ENCODE results near the gene IDS.
"Not testable (repeated sequence)": the region's sequence is repeated elsewhere in the genome, so short reads cannot be mapped to it uniquely, and the experiment has no call there.

IDS gene

GRCh38 chrX:149516604-149517003 is 11.5 kb upstream of the IDS start:
- H3K27ac Mint-ChIP-seq, result no peak overlapping the region
- no peaks in the 10 kb centered on the region for H3K36me3 Mint-ChIP-seq (ENCODE audit: low read depth)
- no peak overlapping the region for H3K4me3 Mint-ChIP-seq
- peaks cover 46% of the 10 kb centered on the region for H3K4me1 Mint-ChIP-seq (ENCODE audit: low read depth)
- H3K9me3 Mint-ChIP-seq, result no peaks in the 10 kb centered on the region
- peaks cover 23% of the 10 kb centered on the region for H3K27me3 Mint-ChIP-seq
- DNase-seq, result no peak

DNA sequence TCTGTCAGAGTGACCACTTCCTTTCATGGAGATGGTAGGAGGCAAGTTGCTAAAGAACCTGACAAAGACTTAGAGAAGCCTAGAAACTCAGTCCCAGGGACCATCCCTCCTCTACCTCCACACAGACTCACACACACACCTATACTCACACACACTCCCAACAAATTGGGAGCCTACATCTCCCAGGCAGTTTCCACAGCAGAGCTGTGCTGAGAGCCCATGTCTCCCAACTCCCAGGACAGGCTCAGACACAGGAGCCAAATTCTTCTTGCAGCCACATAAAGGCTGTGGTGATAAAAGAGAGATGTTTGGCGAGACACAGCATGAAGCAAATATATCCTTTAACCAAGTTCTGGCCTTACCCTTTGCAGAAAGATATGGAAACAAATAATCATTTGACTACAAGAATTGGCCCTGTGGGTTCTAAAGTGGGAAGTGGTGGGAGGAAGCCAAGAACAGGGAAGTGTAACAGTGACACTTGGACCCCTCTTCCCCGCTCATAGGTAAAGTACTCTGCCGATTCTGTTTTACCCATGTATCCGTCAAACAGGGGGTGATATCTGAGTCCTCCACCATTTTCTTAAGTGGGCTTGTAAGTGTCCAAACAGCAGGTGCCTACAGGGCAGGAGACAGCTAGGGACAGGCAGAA is 11.0 kb upstream of the IDS start:
- H3K36me3 Mint-ChIP-seq (ENCODE audit: low read depth), result no peaks in the 10 kb centered on the region
- no peak for DNase-seq
- no peak overlapping the region for H3K27ac Mint-ChIP-seq
- no peak overlapping the region for H3K4me3 Mint-ChIP-seq
- peaks cover 23% of the 10 kb centered on the region for H3K27me3 Mint-ChIP-seq
- no peaks in the 10 kb centered on the region for H3K9me3 Mint-ChIP-seq
- peaks cover 42% of the 10 kb centered on the region for H3K4me1 Mint-ChIP-seq (ENCODE audit: low read depth)

DNA sequence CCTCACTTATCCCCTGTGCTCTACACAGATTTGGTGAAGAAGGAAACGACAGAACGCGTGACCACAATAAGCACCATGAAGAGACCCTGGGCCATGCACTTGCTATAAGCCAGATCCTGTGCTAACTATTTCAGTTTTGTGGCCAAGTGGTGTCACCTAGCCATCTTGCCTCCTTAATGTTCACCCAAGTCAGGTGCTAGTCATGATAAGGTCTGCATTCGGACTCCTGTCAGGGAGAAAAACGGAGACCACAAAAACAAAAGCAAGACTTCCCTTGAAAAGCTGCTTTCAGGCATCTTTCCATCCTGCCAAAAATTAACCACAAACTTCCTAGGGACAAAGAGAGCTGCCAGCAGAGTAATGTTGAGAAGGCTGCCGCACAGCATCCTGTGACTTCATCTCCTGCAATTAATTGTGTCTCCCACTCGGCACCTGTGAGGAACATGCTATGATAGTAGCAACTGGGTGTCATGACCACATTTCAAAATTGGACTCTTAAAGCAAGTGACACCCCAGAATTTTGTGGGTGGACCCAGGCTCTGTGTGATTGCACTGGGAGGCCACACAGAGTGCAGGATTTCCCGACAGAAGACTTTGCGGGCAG is 8.8 kb upstream of the IDS start:
- Mint-ChIP-seq H3K27me3 (peaks cover 31% of the 10 kb centered on the region), H3K9me3 (no peaks in the 10 kb centered on the region), H3K27ac (no peak overlapping the region), H3K36me3 (ENCODE audit: low read depth) (no peaks in the 10 kb centered on the region), H3K4me1 (ENCODE audit: low read depth) (peaks cover 32% of the 10 kb centered on the region), H3K4me3 (no peak overlapping the region)
- no peak for DNase-seq

DNA sequence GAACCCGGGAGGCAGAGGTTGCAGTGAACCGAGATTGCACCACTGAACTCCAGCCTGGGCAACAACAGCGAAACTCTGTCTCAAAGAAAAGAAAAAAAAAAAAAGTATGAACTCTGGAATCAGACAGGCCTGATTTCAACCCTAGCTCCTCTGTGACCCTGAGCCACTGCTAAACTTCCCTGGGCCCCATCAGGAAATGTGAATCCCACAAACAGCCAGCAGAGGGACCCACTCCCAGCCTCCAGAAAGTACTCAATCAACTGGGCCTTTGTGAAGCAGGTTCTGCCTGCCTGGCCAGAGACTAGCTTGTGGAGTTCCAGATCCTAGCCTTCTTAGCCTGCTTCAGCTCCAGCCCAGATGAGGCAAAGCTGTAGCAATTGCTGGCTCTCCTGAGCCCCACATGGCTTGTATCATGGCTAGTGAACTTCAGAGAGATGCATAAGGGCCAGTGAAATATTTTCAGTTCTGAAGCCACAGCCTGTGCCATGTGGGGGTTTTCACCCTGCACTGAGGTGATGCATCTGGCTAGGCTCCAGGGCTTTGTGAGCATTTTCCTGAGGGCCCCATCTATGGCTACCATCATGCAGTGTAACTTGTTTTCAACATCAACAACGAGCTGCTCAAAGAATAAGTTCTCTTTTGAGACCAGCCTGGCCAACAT is 7.2 kb upstream of the IDS start:
- no peak overlapping the region for H3K27ac Mint-ChIP-seq
- H3K4me1 Mint-ChIP-seq (ENCODE audit: low read depth), result peaks cover 31% of the 10 kb centered on the region
- H3K4me3 Mint-ChIP-seq, result no peak overlapping the region
- peaks cover 32% of the 10 kb centered on the region for H3K27me3 Mint-ChIP-seq
- peak; percentile 66 for DNase-seq
- H3K9me3 Mint-ChIP-seq, result no peaks in the 10 kb centered on the region
- no peaks in the 10 kb centered on the region for H3K36me3 Mint-ChIP-seq (ENCODE audit: low read depth)

- peaks cover 22% of the 10 kb centered on the region for H3K4me1 Mint-ChIP-seq (ENCODE audit: low read depth)
- H3K9me3 Mint-ChIP-seq, result no peaks in the 10 kb centered on the region
- no peak overlapping the region for H3K27ac Mint-ChIP-seq
- H3K4me3 Mint-ChIP-seq, result no peak overlapping the region
- DNase-seq, result no peak
- no peaks in the 10 kb centered on the region for H3K36me3 Mint-ChIP-seq (ENCODE audit: low read depth)
- H3K27me3 Mint-ChIP-seq, result peaks cover 24% of the 10 kb centered on the region
Observed at GRCh38 chrX:149511081-149511480, 6.0 kb upstream of the IDS start.

GRCh38 chrX:149510386-149510785 is 5.3 kb upstream of the IDS start:
- peaks cover 20% of the 10 kb centered on the region for H3K27me3 Mint-ChIP-seq
- no peaks in the 10 kb centered on the region for H3K36me3 Mint-ChIP-seq (ENCODE audit: low read depth)
- H3K4me3 Mint-ChIP-seq, result no peak overlapping the region
- no peak for DNase-seq
- no peaks in the 10 kb centered on the region for H3K9me3 Mint-ChIP-seq
- H3K4me1 Mint-ChIP-seq (ENCODE audit: low read depth), result peaks cover 23% of the 10 kb centered on the region
- no peak overlapping the region for H3K27ac Mint-ChIP-seq

DNA sequence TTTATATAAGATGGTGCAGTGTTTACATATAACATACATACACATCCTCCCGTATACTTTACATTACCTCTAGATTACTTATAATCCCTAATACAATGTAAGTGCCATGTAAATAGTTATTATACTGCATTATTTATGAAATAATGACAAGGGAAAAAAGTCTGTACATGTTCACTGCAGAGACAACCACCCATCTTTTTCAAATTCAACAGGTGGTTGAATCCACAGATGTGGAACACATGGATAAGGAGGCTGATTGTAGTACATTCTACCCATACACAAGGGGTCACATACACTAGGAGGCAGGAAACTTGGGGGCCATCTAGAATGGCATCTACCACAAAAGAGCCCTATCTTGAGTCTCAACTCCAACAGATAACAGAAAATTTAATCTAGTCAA is 3.4 kb upstream of the IDS start:
- Mint-ChIP-seq H3K27ac (no peak overlapping the region), H3K9me3 (no peaks in the 10 kb centered on the region), H3K4me3 (no peak overlapping the region), H3K27me3 (peaks cover 17% of the 10 kb centered on the region), H3K36me3 (ENCODE audit: low read depth) (no peaks in the 10 kb centered on the region), H3K4me1 (ENCODE audit: low read depth) (peaks cover 16% of the 10 kb centered on the region)
- DNase-seq, result no peak

DNA sequence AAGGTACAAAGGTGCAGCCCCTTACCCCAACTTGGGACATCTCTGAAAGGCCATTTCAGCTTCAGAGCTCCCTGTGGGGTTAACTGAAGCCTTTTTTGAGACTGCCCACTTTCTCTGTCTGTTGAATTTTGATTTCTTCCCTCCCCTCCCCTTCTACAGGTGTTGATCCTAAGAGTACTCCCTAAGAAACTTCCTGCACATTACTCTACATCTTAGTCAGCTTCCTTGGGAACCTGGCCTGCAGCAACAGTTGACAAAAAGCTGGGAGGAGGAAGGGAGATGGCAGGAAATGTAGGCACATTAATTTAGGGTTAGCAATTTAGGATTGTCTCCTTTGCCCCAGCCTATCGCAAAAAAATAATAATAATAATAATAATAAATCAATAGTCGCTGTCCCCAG is 1.2 kb upstream of the IDS start:
- DNase-seq, result no peak
- H3K27ac Mint-ChIP-seq, result no peak overlapping the region
- peaks cover 16% of the 10 kb centered on the region for H3K36me3 Mint-ChIP-seq (ENCODE audit: low read depth)
- H3K9me3 Mint-ChIP-seq, result no peaks in the 10 kb centered on the region
- peaks cover 23% of the 10 kb centered on the region for H3K4me1 Mint-ChIP-seq (ENCODE audit: low read depth)
- H3K27me3 Mint-ChIP-seq, result peaks cover 17% of the 10 kb centered on the region
- no peak overlapping the region for H3K4me3 Mint-ChIP-seq

DNA sequence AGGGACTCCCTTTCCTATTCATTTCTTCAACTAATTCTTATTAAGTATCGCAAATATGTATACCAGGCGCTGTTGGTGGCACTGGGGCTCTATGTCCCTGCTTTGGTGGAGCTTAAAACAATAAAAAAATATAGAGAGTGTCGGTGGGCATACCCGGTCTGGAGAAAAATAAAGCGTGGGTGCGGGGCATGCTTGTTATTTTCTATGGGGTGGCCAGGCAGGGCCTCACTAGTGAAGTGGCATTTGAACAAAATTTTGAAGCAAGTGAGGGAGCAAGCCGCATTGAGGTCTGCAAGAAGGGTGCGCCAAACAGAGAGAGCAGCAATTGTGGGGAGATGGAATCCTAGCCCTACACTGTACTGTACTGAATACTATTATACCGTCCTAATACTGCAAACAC is 565 bp upstream of the IDS start:
- Mint-ChIP-seq H3K27ac (peak overlapping the region; percentile 60), H3K27me3 (peaks cover 17% of the 10 kb centered on the region), H3K9me3 (no peaks in the 10 kb centered on the region), H3K36me3 (ENCODE audit: low read depth) (peaks cover 22% of the 10 kb centered on the region), H3K4me1 (ENCODE audit: low read depth) (peaks cover 30% of the 10 kb centered on the region), H3K4me3 (peak overlapping the region; percentile 76)
- DNase-seq, result no peak

DNA sequence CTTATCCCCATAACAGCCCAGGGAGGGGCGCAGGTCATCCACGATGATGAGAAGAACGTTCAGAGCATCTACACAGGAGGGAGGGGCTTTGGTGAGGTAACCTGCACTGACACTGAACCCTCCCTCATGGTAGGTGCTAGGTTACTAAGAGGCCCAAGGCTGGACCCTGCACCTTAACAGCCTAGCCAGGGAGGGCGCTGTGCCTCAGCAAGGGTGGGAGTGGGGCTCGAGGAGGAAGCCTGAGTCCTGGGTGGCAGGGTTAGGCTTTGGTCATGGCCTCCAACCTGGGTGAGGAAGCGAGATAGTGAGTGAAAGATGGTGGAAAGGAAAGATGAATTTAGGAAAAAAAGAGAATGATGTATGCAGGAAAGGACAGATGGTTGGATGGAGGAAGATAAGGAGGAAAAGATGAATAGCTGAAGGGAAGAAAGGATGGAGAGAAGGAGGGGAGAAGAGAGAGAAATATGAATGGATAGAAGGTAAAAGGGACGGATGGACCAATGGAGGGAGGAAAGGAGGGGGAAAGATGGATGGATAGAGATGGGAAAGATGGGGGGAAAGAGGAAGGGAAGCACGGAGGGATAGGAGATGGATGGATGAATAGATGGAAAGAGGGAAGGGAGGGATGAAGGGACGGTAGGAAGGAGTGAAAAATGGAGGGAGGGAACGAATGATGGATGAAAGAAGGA is 736 bp downstream of the IDS start:
- Mint-ChIP-seq H3K27me3 (peaks cover 9% of the 10 kb centered on the region), H3K9me3 (no peaks in the 10 kb centered on the region), H3K36me3 (ENCODE audit: low read depth) (peaks cover 34% of the 10 kb centered on the region), H3K4me1 (ENCODE audit: low read depth) (peaks cover 40% of the 10 kb centered on the region), H3K27ac (peak overlapping the region; percentile 84), H3K4me3 (peak overlapping the region; percentile 76)
- DNase-seq, result peak; percentile 64

DNA sequence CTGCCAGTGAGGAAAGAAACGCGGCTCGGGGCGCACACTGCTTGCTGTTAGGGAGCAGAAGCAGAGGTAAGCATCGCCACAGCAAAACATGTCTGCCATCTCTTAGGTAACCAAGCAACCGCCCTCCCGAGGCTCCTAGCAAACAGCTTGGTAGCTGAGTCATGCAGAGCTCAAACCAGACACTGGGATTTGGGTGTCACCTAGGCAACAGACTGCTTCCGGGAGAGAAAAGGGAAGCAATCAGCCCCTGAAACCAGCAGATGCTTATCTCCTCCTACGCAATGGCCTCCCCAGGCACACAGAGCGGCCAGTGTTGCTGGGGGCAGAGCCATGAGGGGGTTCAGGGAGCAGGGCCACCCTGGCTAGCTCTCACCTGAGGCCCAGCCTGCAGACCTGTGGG is 1.7 kb downstream of the IDS start:
- H3K27me3 Mint-ChIP-seq, result not testable (repeated sequence)
- peak; percentile 64 for DNase-seq
- H3K4me1 Mint-ChIP-seq (ENCODE audit: low read depth), result peaks cover 41% of the 10 kb centered on the region

GRCh38 chrX:149502923-149503322 is 2.2 kb downstream of the IDS start:
- peak overlapping the region; percentile 60 for H3K27ac Mint-ChIP-seq
- H3K9me3 Mint-ChIP-seq, H3K27me3 Mint-ChIP-seq, DNase-seq: not testable (repeated sequence)
- H3K4me3 Mint-ChIP-seq, result peak overlapping the region; percentile 8
- peaks cover 48% of the 10 kb centered on the region for H3K36me3 Mint-ChIP-seq (ENCODE audit: low read depth)
- H3K4me1 Mint-ChIP-seq (ENCODE audit: low read depth), result peaks cover 41% of the 10 kb centered on the region

More for the DNA sequence above, 1.7 kb downstream of the IDS start:
- Mint-ChIP-seq H3K36me3 (ENCODE audit: low read depth) (peaks cover 43% of the 10 kb centered on the region), H3K27ac (peak overlapping the region; percentile 84), H3K4me3 (peak overlapping the region; percentile 76)
- not testable (repeated sequence) for H3K9me3 Mint-ChIP-seq

- Mint-ChIP-seq H3K27me3 (peaks cover 11% of the 10 kb centered on the region), H3K4me3 (no peak overlapping the region), H3K36me3 (ENCODE audit: low read depth) (peaks cover 62% of the 10 kb centered on the region), H3K27ac (no peak overlapping the region), H3K9me3 (no peaks in the 10 kb centered on the region), H3K4me1 (ENCODE audit: low read depth) (peaks cover 34% of the 10 kb centered on the region)
- no peak for DNase-seq
Observed at GRCh38 chrX:149499766-149500165, 5.3 kb downstream of the IDS start.

- DNase-seq, result no peak
- H3K27me3 Mint-ChIP-seq, result peaks cover 11% of the 10 kb centered on the region
- H3K4me3 Mint-ChIP-seq, result no peak overlapping the region
- no peak overlapping the region for H3K27ac Mint-ChIP-seq
- H3K4me1 Mint-ChIP-seq (ENCODE audit: low read depth), result peaks cover 32% of the 10 kb centered on the region
- no peaks in the 10 kb centered on the region for H3K9me3 Mint-ChIP-seq
- peaks cover 62% of the 10 kb centered on the region for H3K36me3 Mint-ChIP-seq (ENCODE audit: low read depth)
Observed at GRCh38 chrX:149498767-149499166, 6.3 kb downstream of the IDS start.

GRCh38 chrX:149497626-149498025 is 7.5 kb downstream of the IDS start:
- peaks cover 59% of the 10 kb centered on the region for H3K36me3 Mint-ChIP-seq (ENCODE audit: low read depth)
- H3K4me1 Mint-ChIP-seq (ENCODE audit: low read depth), result peaks cover 28% of the 10 kb centered on the region
- no peak overlapping the region for H3K4me3 Mint-ChIP-seq
- no peaks in the 10 kb centered on the region for H3K9me3 Mint-ChIP-seq
- H3K27me3 Mint-ChIP-seq, result peaks cover 11% of the 10 kb centered on the region
- H3K27ac Mint-ChIP-seq, result no peak overlapping the region
- DNase-seq, result no peak
